ENCODE results near the gene S100B. TPM values are rescaled to one million over a fixed set of nuclear protein-coding genes. Genes with fewer than 3 reads are reported as not detected.

Gene S100B
- total and polyA plus RNA-seq, 2 donors (not counting 3 experiments of a cell fraction or from before 2014, with no cell fraction given), result not detected

DNA sequence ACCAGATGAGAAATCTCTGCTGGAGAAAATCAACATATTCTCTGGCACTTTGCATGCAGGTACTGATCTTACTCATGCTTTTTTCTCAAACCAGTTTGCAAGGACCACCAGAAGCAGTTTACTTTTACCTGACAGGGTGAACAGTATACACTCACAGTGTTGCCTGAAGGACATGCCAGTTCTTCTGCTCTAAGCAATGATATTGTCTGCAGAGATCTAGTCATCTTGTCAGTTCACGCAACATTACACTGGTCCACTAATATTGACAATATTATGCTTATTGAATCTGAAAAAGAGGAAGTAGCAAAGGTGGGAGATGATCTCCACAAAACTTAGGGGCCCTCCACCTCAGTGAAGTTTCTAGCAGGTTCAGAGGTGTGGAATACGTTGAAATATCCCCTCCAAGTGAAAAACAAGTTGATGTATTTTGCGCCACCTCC, 3.8 kb upstream of the S100B start:
- TF ChIP-seq MYC (IDR thresholded peaks at IDR 0.05; ENCODE audit: low read depth, low read length), result no peak
- TF ChIP-seq GATA2 (IDR thresholded peaks at IDR 0.05; ENCODE audit: insufficient read depth, insufficient read length, low read depth, low read length), result no peak
- TF ChIP-seq, protein P1, sequence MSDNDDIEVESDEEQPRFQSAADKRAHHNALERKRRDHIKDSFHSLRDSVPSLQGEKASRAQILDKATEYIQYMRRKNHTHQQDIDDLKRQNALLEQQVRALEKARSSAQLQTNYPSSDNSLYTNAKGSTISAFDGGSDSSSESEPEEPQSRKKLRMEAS (IDR thresholded peaks at IDR 0.05; ENCODE audit: insufficient read depth, insufficient read length), result no peak
- no peak for TF ChIP-seq FOS (IDR thresholded peaks at IDR 0.05; ENCODE audit: borderline replicate concordance, insufficient read depth, low read length)
- TF ChIP-seq JUN (IDR thresholded peaks at IDR 0.05; ENCODE audit: borderline replicate concordance, insufficient read depth, insufficient read length, low read depth), result no peak
- no peak for TF ChIP-seq POLR2A (IDR thresholded peaks at IDR 0.05; ENCODE audit: low read depth, low read length)
- TF ChIP-seq, protein P2, sequence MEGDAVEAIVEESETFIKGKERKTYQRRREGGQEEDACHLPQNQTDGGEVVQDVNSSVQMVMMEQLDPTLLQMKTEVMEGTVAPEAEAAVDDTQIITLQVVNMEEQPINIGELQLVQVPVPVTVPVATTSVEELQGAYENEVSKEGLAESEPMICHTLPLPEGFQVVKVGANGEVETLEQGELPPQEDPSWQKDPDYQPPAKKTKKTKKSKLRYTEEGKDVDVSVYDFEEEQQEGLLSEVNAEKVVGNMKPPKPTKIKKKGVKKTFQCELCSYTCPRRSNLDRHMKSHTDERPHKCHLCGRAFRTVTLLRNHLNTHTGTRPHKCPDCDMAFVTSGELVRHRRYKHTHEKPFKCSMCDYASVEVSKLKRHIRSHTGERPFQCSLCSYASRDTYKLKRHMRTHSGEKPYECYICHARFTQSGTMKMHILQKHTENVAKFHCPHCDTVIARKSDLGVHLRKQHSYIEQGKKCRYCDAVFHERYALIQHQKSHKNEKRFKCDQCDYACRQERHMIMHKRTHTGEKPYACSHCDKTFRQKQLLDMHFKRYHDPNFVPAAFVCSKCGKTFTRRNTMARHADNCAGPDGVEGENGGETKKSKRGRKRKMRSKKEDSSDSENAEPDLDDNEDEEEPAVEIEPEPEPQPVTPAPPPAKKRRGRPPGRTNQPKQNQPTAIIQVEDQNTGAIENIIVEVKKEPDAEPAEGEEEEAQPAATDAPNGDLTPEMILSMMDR (IDR thresholded peaks at IDR 0.05; ENCODE audit: extremely low read depth in 1 of 2, insufficient read depth in 1 of 2, low read depth in 1 of 2, low read length in 2 of 2), result no peak
- no peak for TF ChIP-seq EZH2 (IDR thresholded peaks at IDR 0.05; ENCODE audit: borderline replicate concordance, low read depth, low read length, severe bottlenecking)
- TF ChIP-seq POLR2AphosphoS5 (IDR thresholded peaks at IDR 0.05; ENCODE audit: insufficient read depth, low read depth, low read length), result no peak
- POLR2A ChIA-PET, result no interaction called here
- FAIRE-seq, result no peak

More for the DNA sequence above, 3.8 kb upstream of the S100B start:
- H3K4me3 ChIP-seq (replicated peaks in 1 of 3; ENCODE audit: insufficient read depth in 1 of 3, low read depth in 1 of 3, low read length in 3 of 3), result no peak overlapping the region
- H3K79me2 ChIP-seq (ENCODE audit: control insufficient read depth, insufficient read depth, low read length), result no peaks in the 10 kb centered on the region
- H2AFZ ChIP-seq (ENCODE audit: low read depth, low read length), result no peak overlapping the region
- intact Hi-C loops (cut with micrococcal nuclease) (no loop called here), dilution Hi-C loops (cut with MboI; ENCODE audit: extremely low pct_ligation_motif_present, low sequenced_read_pairs) (no loop called here)
- CTCF ChIA-PET, result interaction anchor here (0.7 to 1.1 kb wide), 2 partner anchors 12 kb away, joined by 3 to 4 read pairs; no protein-coding TSS in a partner anchor
- H3K27ac ChIP-seq (ENCODE audit: insufficient read depth, low read depth, low read length), result no peak overlapping the region
- H3K36me3 ChIP-seq (ENCODE audit: control insufficient read depth in 2 of 2, extremely low read depth in 1 of 2, insufficient read depth in 2 of 2, low read length in 2 of 2), result no peaks in the 10 kb centered on the region
- H3K4me2 ChIP-seq (ENCODE audit: insufficient read depth, low read length), result no peak overlapping the region
- H3K9ac ChIP-seq (replicated peaks; ENCODE audit: extremely low read depth, insufficient read depth, low read length), result no peak overlapping the region
- no peaks in the 10 kb centered on the region for H4K20me1 ChIP-seq (replicated peaks; ENCODE audit: control insufficient read depth, extremely low read depth, insufficient read depth, low read length)
- no peaks in the 10 kb centered on the region for H3K9me1 ChIP-seq (replicated peaks; ENCODE audit: control insufficient read depth, extremely low read depth, insufficient read depth, low read length)
- peaks cover 17 to 18% of the 10 kb centered on the region in 2 experiments for H3K27me3 ChIP-seq (ENCODE audit: control insufficient read depth in 2 of 2, insufficient read depth in 2 of 2, low read length in 2 of 2)
- BruUV-seq (replicated peaks), result no TSS peak
- H3K9me3 ChIP-seq (replicated peaks; ENCODE audit: control insufficient read depth, insufficient read depth, low read length), result no peaks in the 10 kb centered on the region
- DNase-seq (ENCODE audit: low read depth, low spot score), result no peak
- H3K4me1 ChIP-seq (ENCODE audit: control insufficient read depth, extremely low read depth, insufficient read depth, low read length), result no peaks in the 10 kb centered on the region

Data from endothelial cell of umbilical vein (primary cell).